HEK293 (cell line): ENCODE data around the gene ZFP91.

Experiments used
- AEBP2 ChIP-seq: fragments of 450-650 bp; formaldehyde crosslinking; IDR thresholded peaks from 2 replicates; pipeline ENCODE4 v1.5.1; 2016; ENCODE audit warnings: missing biosample characterization, missing genetic modification characterization, borderline replicate concordance
- FEZF1 ChIP-seq: fragments of 450-650 bp; formaldehyde crosslinking; IDR thresholded peaks from 2 replicates; pipeline ENCODE4 v1.5.1; 2016; ENCODE audit warnings: missing biosample characterization, missing genetic modification characterization
- PRDM10 ChIP-seq: fragments of 450-650 bp; formaldehyde crosslinking; IDR thresholded peaks from 2 replicates; pipeline ENCODE4 v1.5.1; 2016; ENCODE audit warnings: missing biosample characterization, missing genetic modification characterization
- RBAK ChIP-seq: fragments of 450-650 bp; formaldehyde crosslinking; IDR thresholded peaks from 2 replicates; pipeline ENCODE4 v1.5.1; 2016; ENCODE audit warnings: missing biosample characterization, missing genetic modification characterization
- REPIN1 ChIP-seq: fragments of 450-650 bp; formaldehyde crosslinking; IDR thresholded peaks from 2 replicates; pipeline ENCODE4 v1.5.1; 2017; ENCODE audit warnings: missing biosample characterization, missing genetic modification characterization, low read depth
- ZBTB20 ChIP-seq: fragments of 450-650 bp; formaldehyde crosslinking; IDR thresholded peaks from 2 replicates; pipeline ENCODE4 v1.5.1; 2016; ENCODE audit warnings: missing biosample characterization, missing genetic modification characterization
- ZFHX2 ChIP-seq: fragments of 450-650 bp; formaldehyde crosslinking; conservative IDR thresholded peaks from 2 replicates; pipeline ENCODE4 v1.5.1; 2016; ENCODE audit warnings: missing biosample characterization, missing genetic modification characterization
- ZFP3 ChIP-seq: fragments of 450-650 bp; formaldehyde crosslinking; IDR thresholded peaks from 2 replicates; pipeline ENCODE4 v1.5.1; 2016; ENCODE audit warnings: low read depth, missing biosample characterization, missing genetic modification characterization
- ZFP37 ChIP-seq: fragments of 450-650 bp; formaldehyde crosslinking; IDR thresholded peaks from 2 replicates; pipeline ENCODE4 v1.5.1; 2016; ENCODE audit warnings: missing biosample characterization, missing genetic modification characterization
- ZNF10 ChIP-seq: fragments of 450-650 bp; formaldehyde crosslinking; IDR thresholded peaks from 2 replicates; pipeline ENCODE4 v1.5.1; 2017; ENCODE audit warnings: missing biosample characterization, missing genetic modification characterization
- ZNF174 ChIP-seq: fragments of 450-650 bp; formaldehyde crosslinking; IDR thresholded peaks from 2 replicates; pipeline ENCODE4 v1.5.0; 2017; ENCODE audit warnings: missing biosample characterization, mild to moderate bottlenecking, missing genetic modification characterization
- ZNF2 ChIP-seq: fragments of 450-650 bp; formaldehyde crosslinking; IDR thresholded peaks from 2 replicates; pipeline ENCODE4 v1.5.1; 2016; ENCODE audit warnings: missing biosample characterization, missing genetic modification characterization
- ZNF23 ChIP-seq: fragments of 450-650 bp; formaldehyde crosslinking; IDR thresholded peaks from 2 replicates; pipeline ENCODE4 v1.5.1; 2016; ENCODE audit warnings: missing biosample characterization, missing genetic modification characterization, borderline replicate concordance
- ZNF391 ChIP-seq: fragments of 450-650 bp; formaldehyde crosslinking; IDR thresholded peaks from 2 replicates; pipeline ENCODE4 v1.5.1; 2016; ENCODE audit warnings: low read depth, missing biosample characterization, missing genetic modification characterization, borderline replicate concordance
- ZNF404 ChIP-seq: fragments of 450-650 bp; formaldehyde crosslinking; IDR thresholded peaks from 2 replicates; pipeline ENCODE4 v1.5.1; 2017; ENCODE audit warnings: missing biosample characterization, missing genetic modification characterization
- ZNF416 ChIP-seq: fragments of 450-650 bp; formaldehyde crosslinking; IDR thresholded peaks from 2 replicates; pipeline ENCODE4 v1.5.1; 2016; ENCODE audit warnings: missing biosample characterization, missing genetic modification characterization
- ZNF473 ChIP-seq: fragments of 450-650 bp; formaldehyde crosslinking; IDR thresholded peaks from 2 replicates; pipeline ENCODE4 v1.5.1; 2017; ENCODE audit warnings: missing biosample characterization, missing genetic modification characterization
- ZNF510 ChIP-seq: fragments of 450-650 bp; formaldehyde crosslinking; IDR thresholded peaks from 2 replicates; pipeline ENCODE4 v1.5.1; 2018; ENCODE audit warnings: mild to moderate bottlenecking, missing genetic modification characterization, missing biosample characterization; ENCODE audit not compliant: insufficient replicate concordance
- ZNF654 ChIP-seq: fragments of 450-650 bp; formaldehyde crosslinking; IDR thresholded peaks from 2 replicates; pipeline ENCODE4 v1.5.1; 2016; ENCODE audit warnings: low read depth, missing biosample characterization, missing genetic modification characterization
- TF ChIP-seq, protein P1 (sequence below): fragments of 450-650 bp; formaldehyde crosslinking; conservative IDR thresholded peaks from 2 replicates; pipeline ENCODE4 v1.5.1; 2016; ENCODE audit warnings: low read depth, missing biosample characterization, missing genetic modification characterization
- TF ChIP-seq, protein P2 (sequence below): fragments of 450-650 bp; formaldehyde crosslinking; IDR thresholded peaks from 2 replicates; pipeline ENCODE4 v1.5.1; 2016; ENCODE audit warnings: missing biosample characterization, missing genetic modification characterization
- TF ChIP-seq, protein P3 (sequence below): fragments of 450-650 bp; formaldehyde crosslinking; IDR thresholded peaks from 2 replicates; pipeline ENCODE4 v1.5.1; 2016; ENCODE audit warnings: missing biosample characterization, missing genetic modification characterization
- TF ChIP-seq, protein P4 (sequence below): fragments of 450-650 bp; formaldehyde crosslinking; IDR thresholded peaks from 2 replicates; pipeline ENCODE4 v1.5.1; 2016; ENCODE audit warnings: missing biosample characterization, missing genetic modification characterization
- TF ChIP-seq, protein P5 (sequence below): fragments of 450-650 bp; formaldehyde crosslinking; IDR thresholded peaks from 2 replicates; pipeline ENCODE4 v1.5.1; 2017; ENCODE audit warnings: missing biosample characterization, missing genetic modification characterization

ZFP91 gene

GRCh38 chr11:58578635-58579191 lies at the start of gene ZFP91 (continued):
- TF ChIP-seq AEBP2 (tag by site-specific recombination) (no peak), ZFP3 (no peak), ZFHX2 (tag by site-specific recombination) (no peak), FEZF1 (tag by site-specific recombination) (no peak), ZNF416 (tag by site-specific recombination) (no peak), ZNF10 (tag by site-specific recombination) (no peak), ZNF473 (tag by site-specific recombination) (no peak), ZNF510 (no peak), ZNF23 (tag by site-specific recombination) (no peak), ZBTB20 (tag by site-specific recombination) (no peak), ZFP37 (tag by site-specific recombination) (peak; percentile 53; the same call in 1 of the 2 replicates), ZNF174 (tag by site-specific recombination) (no peak), REPIN1 (tag by site-specific recombination) (no peak), ZNF654 (tag by site-specific recombination) (no peak), ZNF2 (tag by site-specific recombination) (peak; percentile 40; the same call in 1 of the 2 replicates), RBAK (tag by site-specific recombination) (no peak), PRDM10 (tag by site-specific recombination) (no peak), ZNF404 (tag by site-specific recombination) (no peak), ZNF391 (no peak)
- TF ChIP-seq, protein P1, sequence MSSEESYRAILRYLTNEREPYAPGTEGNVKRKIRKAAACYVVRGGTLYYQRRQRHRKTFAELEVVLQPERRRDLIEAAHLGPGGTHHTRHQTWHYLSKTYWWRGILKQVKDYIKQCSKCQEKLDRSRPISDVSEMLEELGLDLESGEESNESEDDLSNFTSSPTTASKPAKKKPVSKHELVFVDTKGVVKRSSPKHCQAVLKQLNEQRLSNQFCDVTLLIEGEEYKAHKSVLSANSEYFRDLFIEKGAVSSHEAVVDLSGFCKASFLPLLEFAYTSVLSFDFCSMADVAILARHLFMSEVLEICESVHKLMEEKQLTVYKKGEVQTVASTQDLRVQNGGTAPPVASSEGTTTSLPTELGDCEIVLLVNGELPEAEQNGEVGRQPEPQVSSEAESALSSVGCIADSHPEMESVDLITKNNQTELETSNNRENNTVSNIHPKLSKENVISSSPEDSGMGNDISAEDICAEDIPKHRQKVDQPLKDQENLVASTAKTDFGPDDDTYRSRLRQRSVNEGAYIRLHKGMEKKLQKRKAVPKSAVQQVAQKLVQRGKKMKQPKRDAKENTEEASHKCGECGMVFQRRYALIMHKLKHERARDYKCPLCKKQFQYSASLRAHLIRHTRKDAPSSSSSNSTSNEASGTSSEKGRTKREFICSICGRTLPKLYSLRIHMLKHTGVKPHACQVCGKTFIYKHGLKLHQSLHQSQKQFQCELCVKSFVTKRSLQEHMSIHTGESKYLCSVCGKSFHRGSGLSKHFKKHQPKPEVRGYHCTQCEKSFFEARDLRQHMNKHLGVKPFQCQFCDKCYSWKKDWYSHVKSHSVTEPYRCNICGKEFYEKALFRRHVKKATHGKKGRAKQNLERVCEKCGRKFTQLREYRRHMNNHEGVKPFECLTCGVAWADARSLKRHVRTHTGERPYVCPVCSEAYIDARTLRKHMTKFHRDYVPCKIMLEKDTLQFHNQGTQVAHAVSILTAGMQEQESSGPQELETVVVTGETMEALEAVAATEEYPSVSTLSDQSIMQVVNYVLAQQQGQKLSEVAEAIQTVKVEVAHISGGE (tag by site-specific recombination) = no peak
- TF ChIP-seq, protein P2, sequence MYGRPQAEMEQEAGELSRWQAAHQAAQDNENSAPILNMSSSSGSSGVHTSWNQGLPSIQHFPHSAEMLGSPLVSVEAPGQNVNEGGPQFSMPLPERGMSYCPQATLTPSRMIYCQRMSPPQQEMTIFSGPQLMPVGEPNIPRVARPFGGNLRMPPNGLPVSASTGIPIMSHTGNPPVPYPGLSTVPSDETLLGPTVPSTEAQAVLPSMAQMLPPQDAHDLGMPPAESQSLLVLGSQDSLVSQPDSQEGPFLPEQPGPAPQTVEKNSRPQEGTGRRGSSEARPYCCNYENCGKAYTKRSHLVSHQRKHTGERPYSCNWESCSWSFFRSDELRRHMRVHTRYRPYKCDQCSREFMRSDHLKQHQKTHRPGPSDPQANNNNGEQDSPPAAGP = peak; percentile 23; the same call in 1 of the 2 replicates
- TF ChIP-seq, protein P3, sequence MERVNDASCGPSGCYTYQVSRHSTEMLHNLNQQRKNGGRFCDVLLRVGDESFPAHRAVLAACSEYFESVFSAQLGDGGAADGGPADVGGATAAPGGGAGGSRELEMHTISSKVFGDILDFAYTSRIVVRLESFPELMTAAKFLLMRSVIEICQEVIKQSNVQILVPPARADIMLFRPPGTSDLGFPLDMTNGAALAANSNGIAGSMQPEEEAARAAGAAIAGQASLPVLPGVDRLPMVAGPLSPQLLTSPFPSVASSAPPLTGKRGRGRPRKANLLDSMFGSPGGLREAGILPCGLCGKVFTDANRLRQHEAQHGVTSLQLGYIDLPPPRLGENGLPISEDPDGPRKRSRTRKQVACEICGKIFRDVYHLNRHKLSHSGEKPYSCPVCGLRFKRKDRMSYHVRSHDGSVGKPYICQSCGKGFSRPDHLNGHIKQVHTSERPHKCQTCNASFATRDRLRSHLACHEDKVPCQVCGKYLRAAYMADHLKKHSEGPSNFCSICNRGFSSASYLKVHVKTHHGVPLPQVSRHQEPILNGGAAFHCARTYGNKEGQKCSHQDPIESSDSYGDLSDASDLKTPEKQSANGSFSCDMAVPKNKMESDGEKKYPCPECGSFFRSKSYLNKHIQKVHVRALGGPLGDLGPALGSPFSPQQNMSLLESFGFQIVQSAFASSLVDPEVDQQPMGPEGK (tag by site-specific recombination) = peak; percentile 55; the same call in 1 of the 2 replicates
- TF ChIP-seq, protein P4, sequence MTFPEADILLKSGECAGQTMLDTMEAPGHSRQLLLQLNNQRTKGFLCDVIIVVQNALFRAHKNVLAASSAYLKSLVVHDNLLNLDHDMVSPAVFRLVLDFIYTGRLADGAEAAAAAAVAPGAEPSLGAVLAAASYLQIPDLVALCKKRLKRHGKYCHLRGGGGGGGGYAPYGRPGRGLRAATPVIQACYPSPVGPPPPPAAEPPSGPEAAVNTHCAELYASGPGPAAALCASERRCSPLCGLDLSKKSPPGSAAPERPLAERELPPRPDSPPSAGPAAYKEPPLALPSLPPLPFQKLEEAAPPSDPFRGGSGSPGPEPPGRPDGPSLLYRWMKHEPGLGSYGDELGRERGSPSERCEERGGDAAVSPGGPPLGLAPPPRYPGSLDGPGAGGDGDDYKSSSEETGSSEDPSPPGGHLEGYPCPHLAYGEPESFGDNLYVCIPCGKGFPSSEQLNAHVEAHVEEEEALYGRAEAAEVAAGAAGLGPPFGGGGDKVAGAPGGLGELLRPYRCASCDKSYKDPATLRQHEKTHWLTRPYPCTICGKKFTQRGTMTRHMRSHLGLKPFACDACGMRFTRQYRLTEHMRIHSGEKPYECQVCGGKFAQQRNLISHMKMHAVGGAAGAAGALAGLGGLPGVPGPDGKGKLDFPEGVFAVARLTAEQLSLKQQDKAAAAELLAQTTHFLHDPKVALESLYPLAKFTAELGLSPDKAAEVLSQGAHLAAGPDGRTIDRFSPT (tag by site-specific recombination) = no peak
- TF ChIP-seq, protein P5, sequence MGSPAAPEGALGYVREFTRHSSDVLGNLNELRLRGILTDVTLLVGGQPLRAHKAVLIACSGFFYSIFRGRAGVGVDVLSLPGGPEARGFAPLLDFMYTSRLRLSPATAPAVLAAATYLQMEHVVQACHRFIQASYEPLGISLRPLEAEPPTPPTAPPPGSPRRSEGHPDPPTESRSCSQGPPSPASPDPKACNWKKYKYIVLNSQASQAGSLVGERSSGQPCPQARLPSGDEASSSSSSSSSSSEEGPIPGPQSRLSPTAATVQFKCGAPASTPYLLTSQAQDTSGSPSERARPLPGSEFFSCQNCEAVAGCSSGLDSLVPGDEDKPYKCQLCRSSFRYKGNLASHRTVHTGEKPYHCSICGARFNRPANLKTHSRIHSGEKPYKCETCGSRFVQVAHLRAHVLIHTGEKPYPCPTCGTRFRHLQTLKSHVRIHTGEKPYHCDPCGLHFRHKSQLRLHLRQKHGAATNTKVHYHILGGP (tag by site-specific recombination) = no peak
